Measurements from ENCODE around the gene SGK1. TPM values are rescaled to one million over a fixed set of nuclear protein-coding genes. Genes with fewer than 3 reads are reported as not detected.
"Not testable (repeated sequence)": the region's sequence is repeated elsewhere in the genome, so short reads cannot be mapped to it uniquely, and the experiment has no call there.

Gene SGK1
- total RNA-seq, 8 experiments from 2014 or later = 4.2 to 377 (median 21.4) TPM

DNA sequence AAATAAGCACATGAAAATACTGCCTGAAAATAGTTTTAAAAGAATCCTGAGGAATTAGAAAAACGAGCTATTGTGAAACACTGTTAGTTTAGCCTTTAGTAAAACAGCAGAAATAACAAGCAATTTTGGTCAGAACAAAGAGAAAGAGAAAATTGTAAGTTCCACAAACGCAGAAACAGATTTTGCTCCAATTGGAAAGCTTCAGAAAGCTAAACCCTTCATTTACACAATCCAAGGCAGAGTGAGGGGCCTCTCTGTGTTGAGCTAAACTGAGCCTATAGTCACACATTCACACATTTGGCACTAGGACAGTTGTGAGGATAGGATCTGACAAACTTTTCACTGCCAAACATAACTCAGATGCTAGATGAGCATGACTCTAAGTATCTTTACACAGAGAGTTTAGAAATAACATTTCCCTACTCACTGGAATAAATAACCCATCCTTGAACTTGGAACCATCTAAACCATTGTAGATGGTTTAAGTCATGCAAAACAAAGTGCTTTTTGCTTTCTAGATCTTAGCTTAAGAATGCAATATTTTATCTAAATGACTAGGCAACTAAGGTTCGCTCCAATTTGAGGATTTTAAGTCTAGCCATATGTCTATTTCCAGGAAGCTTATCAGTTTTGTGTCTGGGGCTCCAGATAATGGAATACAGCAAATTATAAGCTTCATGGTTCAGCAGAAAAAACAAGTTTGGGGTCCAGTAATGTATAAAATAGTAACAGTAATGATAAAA, 122.6 kb downstream of the SGK1 start:
- in situ Hi-C loops (cut with MboI; ENCODE audit: low pct_unique_long_range_greater_than_20kb in 2 of 9, low sequenced_read_pairs in 9 of 9, unreplicated experiment in 9 of 9) = loop anchor here in 3 of 9 experiments (25.0 kb wide), 1 partner anchor 442 kb away; no protein-coding TSS in a partner anchor
- no peak for ATAC-seq (replicated peaks in 6 of 8)
- H3K27ac ChIP-seq = no peak overlapping the region
- 8 to 88% (median 62%) methylated on average over 1 to 3 of the region's 3 CpGs for WGBS, 10 experiments
- H3K4me1 ChIP-seq (replicated peaks in 1 of 2) = no peaks in the 10 kb centered on the region
- H3K4me3 ChIP-seq = no peak overlapping the region

DNA sequence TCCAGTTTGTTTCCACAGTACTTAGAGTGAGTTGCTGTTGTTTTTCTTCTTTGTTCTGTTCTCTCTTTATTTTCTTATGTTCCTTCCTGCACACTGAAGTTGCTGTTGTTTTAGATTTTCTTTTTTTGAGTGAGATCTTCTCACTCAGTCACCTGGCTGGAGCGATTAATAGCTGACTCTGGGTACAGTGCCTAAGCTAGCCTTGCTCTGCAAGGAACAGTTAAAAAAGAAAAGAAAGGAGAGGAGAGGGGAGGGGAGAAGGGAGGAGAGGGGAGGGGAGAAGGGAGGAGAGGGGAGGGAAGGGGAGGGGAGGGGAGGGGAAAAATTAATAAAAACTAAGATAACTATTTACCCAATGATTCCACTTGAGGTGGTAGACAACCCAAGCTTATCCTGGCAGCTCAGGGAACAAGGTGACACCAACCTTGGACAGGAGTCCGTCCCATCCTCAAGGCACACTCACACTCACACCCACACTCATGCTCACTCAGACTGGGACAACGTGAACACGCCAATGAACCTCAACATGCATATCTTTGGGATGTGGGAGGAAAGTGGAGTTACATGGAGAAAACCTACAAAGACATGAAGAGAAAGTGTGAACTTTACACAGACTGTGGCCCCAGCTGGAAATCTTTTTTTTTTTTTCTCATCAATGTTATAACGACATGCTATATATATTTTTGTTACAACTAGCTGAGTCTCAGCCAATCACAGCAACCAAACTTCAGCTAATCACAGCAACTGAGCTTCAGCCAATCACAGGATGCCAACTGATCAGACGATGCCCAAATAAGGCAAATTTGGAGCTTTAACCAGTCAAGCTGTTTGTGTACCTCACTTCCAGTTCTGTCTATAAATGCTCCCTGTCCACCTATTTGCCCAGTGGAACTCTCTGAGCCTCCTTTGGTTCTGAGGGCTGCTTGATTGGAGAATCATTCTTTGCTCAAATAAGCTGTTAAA, 124.1 kb downstream of the SGK1 start:
- WGBS, 10 experiments = 83 to 100% (median 96%) methylated on average over 1 to 3 of the region's 6 CpGs; no CpG with 5 or more reads in 1 of the 10 experiments
- no peak overlapping the region for H3K4me3 ChIP-seq
- in situ Hi-C loops (cut with MboI; ENCODE audit: low pct_unique_long_range_greater_than_20kb in 2 of 9, low sequenced_read_pairs in 9 of 9, unreplicated experiment in 9 of 9) = loop anchor here in 3 of 9 experiments (25.0 kb wide), 1 partner anchor 443 kb away; no protein-coding TSS in a partner anchor
- H3K27ac ChIP-seq = no peak overlapping the region
- no peak for ATAC-seq (replicated peaks in 6 of 8)
- no peaks in the 10 kb centered on the region for H3K4me1 ChIP-seq (replicated peaks in 1 of 2)

DNA sequence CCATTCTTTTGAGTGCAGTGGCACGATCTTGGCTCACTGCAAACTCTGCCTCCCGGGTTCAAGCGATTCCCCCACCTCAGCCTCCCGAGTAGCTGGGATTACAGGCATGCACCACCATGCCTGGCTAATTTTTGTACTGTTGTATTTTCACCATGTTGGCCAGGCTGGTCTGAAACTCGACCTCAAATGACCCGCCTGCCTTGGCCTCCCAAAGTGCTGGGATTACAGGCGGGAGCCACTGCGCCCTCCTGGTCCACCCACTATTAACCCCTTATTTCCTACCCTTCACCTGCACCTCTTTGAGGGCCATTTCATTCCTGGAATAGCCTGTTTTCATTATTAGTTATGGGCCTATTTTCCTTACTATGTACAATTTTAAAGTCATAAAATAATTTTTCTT, 125.3 kb downstream of the SGK1 start:
- not testable (repeated sequence) for ATAC-seq (replicated peaks in 6 of 8); H3K27ac ChIP-seq; H3K4me1 ChIP-seq (replicated peaks in 1 of 2); H3K4me3 ChIP-seq
- 60 to 85% (median 75%) methylated on average over 2 to 4 of the region's 8 CpGs; no CpG with 5 or more reads in 5 of the 10 experiments for WGBS, 10 experiments
- in situ Hi-C loops (cut with MboI; ENCODE audit: low pct_unique_long_range_greater_than_20kb in 2 of 9, low sequenced_read_pairs in 9 of 9, unreplicated experiment in 9 of 9) = loop anchor here in 3 of 9 experiments (25.0 kb wide), 1 partner anchor 445 kb away; no protein-coding TSS in a partner anchor

DNA sequence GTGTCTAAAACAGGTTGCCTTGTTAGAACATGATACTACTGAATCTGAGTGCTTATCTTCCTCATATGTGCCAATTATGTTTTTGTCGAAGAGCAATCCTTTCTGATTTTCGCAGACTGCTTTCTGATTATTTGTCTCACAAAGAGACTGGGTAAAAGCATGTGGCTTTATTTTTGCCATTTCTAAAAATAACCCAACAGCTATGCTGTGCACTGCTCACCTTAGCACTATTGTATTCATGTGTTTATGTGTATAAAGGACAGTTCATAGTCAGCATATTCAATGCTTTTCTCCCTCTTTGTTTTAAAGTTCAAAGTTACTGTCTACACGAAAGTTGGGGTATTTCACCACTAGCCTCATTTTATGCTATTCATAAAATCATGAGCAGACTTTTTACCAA, 127.0 kb downstream of the SGK1 start:
- WGBS, 10 experiments = 68 to 97% (median 87%) methylated on average over 2 to 3 of the region's 3 CpGs; no CpG with 5 or more reads in 1 of the 10 experiments
- Histone ChIP-seq H3K4me1 (replicated peaks in 1 of 2) (no peaks in the 10 kb centered on the region), H3K4me3 (no peak overlapping the region), H3K27ac (no peak overlapping the region)
- in situ Hi-C loops (cut with MboI; ENCODE audit: low pct_unique_long_range_greater_than_20kb in 2 of 9, low sequenced_read_pairs in 9 of 9, unreplicated experiment in 9 of 9) = loop anchor here in 3 of 9 experiments (25.0 kb wide), 1 partner anchor 446 kb away; no protein-coding TSS in a partner anchor
- no peak for ATAC-seq (replicated peaks in 6 of 8)

- no peak overlapping the region for H3K4me3 ChIP-seq
- H3K27ac ChIP-seq = no peak overlapping the region
- 50 to 89% (median 76%) methylated on average over 2 to 3 of the region's 3 CpGs; no CpG with 5 or more reads in 3 of the 10 experiments for WGBS, 10 experiments
- in situ Hi-C loops (cut with MboI; ENCODE audit: low pct_unique_long_range_greater_than_20kb in 2 of 9, low sequenced_read_pairs in 9 of 9, unreplicated experiment in 9 of 9) = loop anchor here in 3 of 9 experiments (25.0 kb wide), 1 partner anchor 450 kb away; no protein-coding TSS in a partner anchor
- H3K4me1 ChIP-seq (replicated peaks in 1 of 2) = no peaks in the 10 kb centered on the region
- no peak for ATAC-seq (replicated peaks in 6 of 8)
These were observed 130.2 kb downstream of the SGK1 start for GRCh38 chr6:134187751-134188150.

DNA sequence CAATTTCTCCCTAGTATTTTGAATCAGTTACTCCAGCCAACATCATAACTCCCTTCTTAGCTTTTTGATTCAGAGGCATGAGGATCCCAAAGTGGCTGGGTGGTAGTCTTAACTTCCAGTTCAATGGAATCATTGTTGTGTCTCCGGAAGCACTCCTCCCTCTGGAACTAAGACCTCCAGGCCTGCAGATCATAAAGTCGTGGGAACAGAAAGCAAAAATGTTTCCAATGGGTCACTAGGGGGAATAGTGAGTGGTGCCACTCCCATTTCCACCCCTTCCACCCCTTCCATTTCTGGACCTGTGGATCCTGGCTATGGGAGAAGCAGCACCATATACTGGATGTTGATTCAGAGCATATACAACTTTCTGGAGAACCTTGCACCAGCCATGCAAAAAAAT, 130.8 kb downstream of the SGK1 start:
- WGBS, 10 experiments = 0 to 100% (median 71%) methylated on average over 1 of the region's 2 CpGs; no CpG with 5 or more reads in 5 of the 10 experiments
- Histone ChIP-seq H3K4me1 (replicated peaks in 1 of 2) (no peaks in the 10 kb centered on the region), H3K27ac (no peak overlapping the region)

DNA sequence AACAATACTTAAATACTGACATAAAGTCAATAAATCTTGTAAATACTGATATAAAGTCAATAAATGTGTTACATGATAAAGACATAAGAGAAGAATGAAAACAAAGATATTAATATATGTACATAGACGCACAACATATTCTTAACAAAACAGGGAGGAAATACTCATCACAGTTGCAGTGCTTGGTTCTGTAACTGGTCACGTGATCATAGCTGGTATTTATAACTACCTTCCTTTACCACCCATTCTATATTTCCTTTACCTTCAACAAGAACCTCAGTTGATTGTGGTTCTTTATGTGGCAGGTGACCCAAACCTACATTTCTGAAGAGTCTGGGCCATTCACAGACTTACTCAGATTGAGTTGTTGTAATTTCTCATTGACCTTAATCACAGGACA, 131.6 kb downstream of the SGK1 start:
- no peak overlapping the region for H3K27ac ChIP-seq
- in situ Hi-C loops (cut with MboI; ENCODE audit: low pct_unique_long_range_greater_than_20kb in 2 of 9, low sequenced_read_pairs in 9 of 9, unreplicated experiment in 9 of 9) = loop anchor here in 3 of 9 experiments (25.0 kb wide), 1 partner anchor 451 kb away; no protein-coding TSS in a partner anchor
- ATAC-seq (replicated peaks in 6 of 8) = no peak
- WGBS, 10 experiments = 54 to 93% (median 86%) methylated on average over 1 to 2 of the region's 2 CpGs; no CpG with 5 or more reads in 1 of the 10 experiments
- H3K4me1 ChIP-seq (replicated peaks in 1 of 2) = no peaks in the 10 kb centered on the region
- H3K4me3 ChIP-seq = no peak overlapping the region

More for the DNA sequence above, 130.8 kb downstream of the SGK1 start:
- in situ Hi-C loops (cut with MboI; ENCODE audit: low pct_unique_long_range_greater_than_20kb in 2 of 9, low sequenced_read_pairs in 9 of 9, unreplicated experiment in 9 of 9) = loop anchor here in 3 of 9 experiments (25.0 kb wide), 1 partner anchor 450 kb away; no protein-coding TSS in a partner anchor
- no peak for ATAC-seq (replicated peaks in 6 of 8)
- H3K4me3 ChIP-seq = no peak overlapping the region

- Histone ChIP-seq H3K4me3 (no peak overlapping the region), H3K27ac (no peak overlapping the region), H3K4me1 (replicated peaks in 1 of 2) (no peaks in the 10 kb centered on the region)
- in situ Hi-C loops (cut with MboI; ENCODE audit: low pct_unique_long_range_greater_than_20kb in 2 of 9, low sequenced_read_pairs in 9 of 9, unreplicated experiment in 9 of 9) = loop anchor here in 3 of 9 experiments (25.0 kb wide), 1 partner anchor 452 kb away; no protein-coding TSS in a partner anchor
- ATAC-seq (replicated peaks in 6 of 8) = no peak
These were observed 132.6 kb downstream of the SGK1 start for GRCh38 chr6:134185277-134185676.

DNA sequence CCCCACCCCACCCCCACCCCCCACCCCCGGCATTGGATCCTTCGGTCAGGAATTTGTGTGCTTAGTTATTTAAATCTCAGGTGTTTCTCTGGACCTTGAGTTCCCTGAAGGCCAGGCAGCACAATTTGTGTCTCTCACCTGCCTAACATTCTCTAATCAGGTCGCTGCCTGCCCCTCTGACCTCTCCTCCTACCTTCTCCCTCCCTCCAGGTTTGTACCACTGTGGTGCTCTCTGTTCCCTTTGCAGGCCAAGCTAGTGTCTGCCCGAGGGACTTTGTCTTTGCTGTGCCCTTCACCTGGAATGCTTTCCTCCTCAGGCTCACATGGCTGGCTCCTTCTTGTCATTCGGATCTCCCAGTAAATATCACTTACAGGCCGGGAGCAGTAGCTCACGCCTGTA, 134.1 kb downstream of the SGK1 start:
- in situ Hi-C loops (cut with MboI; ENCODE audit: low pct_unique_long_range_greater_than_20kb in 2 of 9, low sequenced_read_pairs in 9 of 9, unreplicated experiment in 9 of 9) = loop anchor here in 3 of 9 experiments (25.0 kb wide), 1 partner anchor 453 kb away; no protein-coding TSS in a partner anchor
- H3K4me3 ChIP-seq = no peak overlapping the region
- no peak overlapping the region for H3K27ac ChIP-seq
- H3K4me1 ChIP-seq (replicated peaks in 1 of 2) = no peaks in the 10 kb centered on the region
- 80 to 100% (median 100%) methylated on average over 1 to 5 of the region's 7 CpGs; no CpG with 5 or more reads in 5 of the 10 experiments for WGBS, 10 experiments
- no peak for ATAC-seq (replicated peaks in 6 of 8)

DNA sequence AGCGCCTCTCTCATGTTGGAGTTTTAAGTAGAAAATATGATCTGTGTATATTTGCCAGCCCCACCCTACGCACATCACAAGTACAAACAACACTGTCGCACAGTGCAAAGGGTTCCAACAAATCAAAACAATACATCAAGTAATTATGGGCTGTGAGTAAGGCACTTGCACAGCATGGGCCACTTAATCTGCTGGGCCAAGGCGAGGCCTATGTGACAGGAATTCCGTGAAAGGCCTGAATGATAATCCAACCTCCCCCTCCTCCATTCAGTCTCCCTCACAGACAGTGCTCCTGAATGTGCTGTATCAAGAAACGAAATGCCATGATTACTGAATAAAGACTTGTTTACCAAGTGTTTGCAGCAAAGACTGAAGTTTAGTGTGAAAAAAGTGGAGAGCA, 135.4 kb downstream of the SGK1 start:
- in situ Hi-C loops (cut with MboI; ENCODE audit: low pct_unique_long_range_greater_than_20kb in 2 of 9, low sequenced_read_pairs in 9 of 9, unreplicated experiment in 9 of 9) = loop anchor here in 3 of 9 experiments (25.0 kb wide), 1 partner anchor 455 kb away; no protein-coding TSS in a partner anchor

DNA sequence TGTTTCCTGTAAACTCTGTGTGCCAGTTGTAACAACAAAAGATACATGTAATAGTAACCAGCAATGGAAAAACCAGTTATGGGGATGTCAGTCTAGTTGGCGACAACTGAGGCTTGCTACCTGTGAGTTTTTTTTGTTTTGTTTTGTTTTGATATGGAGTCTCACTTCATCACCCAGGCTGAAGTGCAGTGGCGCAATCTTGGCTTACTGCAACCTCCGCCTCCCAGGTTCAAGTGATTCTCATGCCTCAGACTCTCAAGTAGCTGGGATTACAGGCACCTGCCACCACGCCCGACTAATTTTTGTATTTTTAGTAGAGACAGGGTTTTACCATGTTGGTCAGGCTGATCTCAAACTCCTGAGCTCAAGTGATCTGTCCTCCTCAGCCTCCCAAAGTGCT, 136.2 kb downstream of the SGK1 start:
- WGBS, 10 experiments = 90 to 100% (median 100%) methylated on average over 1 to 5 of the region's 5 CpGs; no CpG with 5 or more reads in 2 of the 10 experiments
- H3K4me3 ChIP-seq = not testable (repeated sequence)
- in situ Hi-C loops (cut with MboI; ENCODE audit: low pct_unique_long_range_greater_than_20kb in 2 of 9, low sequenced_read_pairs in 9 of 9, unreplicated experiment in 9 of 9) = loop anchor here in 3 of 9 experiments (25.0 kb wide), 1 partner anchor 456 kb away; no protein-coding TSS in a partner anchor

More for the DNA sequence above, 135.4 kb downstream of the SGK1 start:
- ATAC-seq (replicated peaks in 6 of 8) = no peak
- Histone ChIP-seq H3K4me1 (replicated peaks in 1 of 2) (no peaks in the 10 kb centered on the region), H3K4me3 (no peak overlapping the region), H3K27ac (no peak overlapping the region)
- WGBS, 10 experiments = 80 to 100% (median 87%) methylated on average over 1 to 6 of the region's 6 CpGs

DNA sequence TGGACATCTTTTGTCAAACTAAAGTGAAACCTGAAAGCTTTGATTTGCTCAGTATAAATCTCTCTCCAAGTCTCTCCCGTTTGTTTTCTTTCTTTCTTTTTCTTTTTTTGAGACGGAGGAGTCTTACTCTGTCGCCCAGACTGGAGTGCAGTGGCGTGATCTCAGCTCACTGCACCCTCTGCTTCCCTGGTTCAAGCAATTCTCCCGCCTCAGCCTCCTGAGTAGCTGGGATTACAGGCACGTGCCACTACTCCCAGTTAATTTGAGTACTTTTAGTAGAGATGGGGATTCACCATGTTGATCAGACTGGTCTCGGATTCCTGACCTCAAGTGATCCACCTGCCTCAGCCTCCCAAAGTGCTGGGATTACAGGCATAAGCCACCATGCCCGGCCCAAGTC, 136.7 kb downstream of the SGK1 start:
- ATAC-seq (replicated peaks in 6 of 8); H3K27ac ChIP-seq; H3K4me1 ChIP-seq (replicated peaks in 1 of 2); H3K4me3 ChIP-seq: not testable (repeated sequence)
- in situ Hi-C loops (cut with MboI; ENCODE audit: low pct_unique_long_range_greater_than_20kb in 2 of 9, low sequenced_read_pairs in 9 of 9, unreplicated experiment in 9 of 9) = loop anchor here in 3 of 9 experiments (25.0 kb wide), 1 partner anchor 456 kb away; no protein-coding TSS in a partner anchor
- 79 to 100% (median 95%) methylated on average over 1 to 6 of the region's 8 CpGs; no CpG with 5 or more reads in 2 of the 10 experiments for WGBS, 10 experiments

More for the DNA sequence above, 136.2 kb downstream of the SGK1 start:
- not testable (repeated sequence) for H3K27ac ChIP-seq; ATAC-seq (replicated peaks in 6 of 8); H3K4me1 ChIP-seq (replicated peaks in 1 of 2)
